ENCODE data around the gene HSPG2. TPM values are rescaled to one million over a fixed set of nuclear protein-coding genes. Genes with fewer than 3 reads are reported as not detected.

Gene HSPG2
- total and polyA plus RNA-seq, 9 of the 15 experiments (the other 6 are each of a cell fraction or from before 2014, with no cell fraction given): 0.14 to 160 (median 15.7) TPM

DNA sequence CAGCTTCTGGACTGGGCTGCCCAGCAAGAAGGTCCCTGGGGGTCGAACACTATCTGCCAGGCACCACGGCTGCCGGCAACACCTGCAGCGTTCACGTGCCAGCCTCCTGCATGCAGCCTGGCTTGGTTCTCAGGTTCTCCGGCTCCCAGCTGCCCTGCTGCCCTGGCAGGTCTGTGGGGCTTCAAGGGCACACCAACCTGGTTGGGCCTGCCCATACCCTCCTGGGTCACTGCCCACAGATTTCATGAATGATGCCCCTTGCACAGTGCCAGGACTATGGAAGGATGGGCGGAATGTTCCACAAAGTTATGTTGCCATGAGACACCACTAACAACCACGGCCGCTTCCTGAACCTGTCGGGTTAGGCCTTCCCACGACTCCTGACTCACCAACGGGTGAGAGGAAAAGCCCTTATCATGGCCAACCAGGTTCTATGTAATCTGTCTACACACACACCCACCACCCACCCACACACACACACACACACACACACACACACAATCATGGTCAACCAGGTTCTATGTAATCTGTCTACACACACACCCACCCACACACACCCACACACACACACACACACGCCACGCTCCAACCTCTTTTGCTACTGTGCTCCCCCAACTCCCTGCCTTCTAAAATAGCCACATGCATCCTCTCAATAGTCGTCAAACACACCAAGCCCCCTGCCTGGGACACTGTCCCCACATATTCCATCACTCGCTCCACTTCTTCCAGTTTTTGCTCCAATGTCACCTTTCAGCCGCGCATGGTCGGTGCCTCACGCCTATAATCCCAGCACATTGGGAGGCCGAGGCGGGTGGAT, 32.2 kb downstream of the HSPG2 start (continued):
- TF ChIP-seq, protein P1, sequence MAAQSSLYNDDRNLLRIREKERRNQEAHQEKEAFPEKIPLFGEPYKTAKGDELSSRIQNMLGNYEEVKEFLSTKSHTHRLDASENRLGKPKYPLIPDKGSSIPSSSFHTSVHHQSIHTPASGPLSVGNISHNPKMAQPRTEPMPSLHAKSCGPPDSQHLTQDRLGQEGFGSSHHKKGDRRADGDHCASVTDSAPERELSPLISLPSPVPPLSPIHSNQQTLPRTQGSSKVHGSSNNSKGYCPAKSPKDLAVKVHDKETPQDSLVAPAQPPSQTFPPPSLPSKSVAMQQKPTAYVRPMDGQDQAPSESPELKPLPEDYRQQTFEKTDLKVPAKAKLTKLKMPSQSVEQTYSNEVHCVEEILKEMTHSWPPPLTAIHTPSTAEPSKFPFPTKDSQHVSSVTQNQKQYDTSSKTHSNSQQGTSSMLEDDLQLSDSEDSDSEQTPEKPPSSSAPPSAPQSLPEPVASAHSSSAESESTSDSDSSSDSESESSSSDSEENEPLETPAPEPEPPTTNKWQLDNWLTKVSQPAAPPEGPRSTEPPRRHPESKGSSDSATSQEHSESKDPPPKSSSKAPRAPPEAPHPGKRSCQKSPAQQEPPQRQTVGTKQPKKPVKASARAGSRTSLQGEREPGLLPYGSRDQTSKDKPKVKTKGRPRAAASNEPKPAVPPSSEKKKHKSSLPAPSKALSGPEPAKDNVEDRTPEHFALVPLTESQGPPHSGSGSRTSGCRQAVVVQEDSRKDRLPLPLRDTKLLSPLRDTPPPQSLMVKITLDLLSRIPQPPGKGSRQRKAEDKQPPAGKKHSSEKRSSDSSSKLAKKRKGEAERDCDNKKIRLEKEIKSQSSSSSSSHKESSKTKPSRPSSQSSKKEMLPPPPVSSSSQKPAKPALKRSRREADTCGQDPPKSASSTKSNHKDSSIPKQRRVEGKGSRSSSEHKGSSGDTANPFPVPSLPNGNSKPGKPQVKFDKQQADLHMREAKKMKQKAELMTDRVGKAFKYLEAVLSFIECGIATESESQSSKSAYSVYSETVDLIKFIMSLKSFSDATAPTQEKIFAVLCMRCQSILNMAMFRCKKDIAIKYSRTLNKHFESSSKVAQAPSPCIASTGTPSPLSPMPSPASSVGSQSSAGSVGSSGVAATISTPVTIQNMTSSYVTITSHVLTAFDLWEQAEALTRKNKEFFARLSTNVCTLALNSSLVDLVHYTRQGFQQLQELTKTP (IDR thresholded peaks at IDR 0.05; ENCODE audit: low read depth in 1 of 2, partially characterized antibody in 2 of 2): peak; percentile 86 to 99
- TF ChIP-seq CAMTA2 (CRISPR knock-in tag; conservative IDR thresholded peaks at IDR 0.05) (peak; percentile 32; the same call in 1 of the 2 replicates), CBX3 (IDR thresholded peaks at IDR 0.05; ENCODE audit: borderline replicate concordance in 1 of 2, low read length in 2 of 2) (peak in 1 of 2 experiments; percentile 77; a peak in 1 of 3 replicates), ZNF263 (CRISPR knock-in tag; IDR thresholded peaks at IDR 0.05; ENCODE audit: borderline replicate concordance) (peak; percentile 95), YBX1 (IDR thresholded peaks at IDR 0.05) (no peak), RBM17 (IDR thresholded peaks at IDR 0.05; ENCODE audit: borderline replicate concordance, low read depth, low read length) (no peak), MYNN (IDR thresholded peaks at IDR 0.05) (peak; percentile 99), MYNN (CRISPR knock-in tag; IDR thresholded peaks at IDR 0.05) (no peak), ZEB2 (IDR thresholded peaks at IDR 0.05) (peak; percentile 97), DACH1 (IDR thresholded peaks at IDR 0.05; ENCODE audit: partially characterized antibody) (peak; percentile 79), NFYB (IDR thresholded peaks at IDR 0.05; ENCODE audit: extremely low read depth, insufficient read length) (no peak), NCOA2 (IDR thresholded peaks at IDR 0.05; ENCODE audit: partially characterized antibody in 2 of 2) (peak in 1 of 2 experiments; percentile 96)
- TF ChIP-seq, protein P2, sequence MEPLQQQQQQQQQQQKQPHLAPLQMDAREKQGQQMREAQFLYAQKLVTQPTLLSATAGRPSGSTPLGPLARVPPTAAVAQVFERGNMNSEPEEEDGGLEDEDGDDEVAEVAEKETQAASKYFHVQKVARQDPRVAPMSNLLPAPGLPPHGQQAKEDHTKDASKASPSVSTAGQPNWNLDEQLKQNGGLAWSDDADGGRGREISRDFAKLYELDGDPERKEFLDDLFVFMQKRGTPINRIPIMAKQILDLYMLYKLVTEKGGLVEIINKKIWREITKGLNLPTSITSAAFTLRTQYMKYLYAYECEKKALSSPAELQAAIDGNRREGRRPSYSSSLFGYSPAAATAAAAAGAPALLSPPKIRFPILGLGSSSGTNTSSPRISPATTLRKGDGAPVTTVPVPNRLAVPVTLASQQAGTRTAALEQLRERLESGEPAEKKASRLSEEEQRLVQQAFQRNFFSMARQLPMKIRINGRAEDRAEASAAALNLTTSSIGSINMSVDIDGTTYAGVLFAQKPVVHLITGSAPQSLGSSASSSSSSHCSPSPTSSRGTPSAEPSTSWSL (CRISPR knock-in tag; IDR thresholded peaks at IDR 0.05; ENCODE audit: borderline replicate concordance): peak; percentile 78; the same call in 1 of the 2 replicates
